Left ventricle myocardium inferior (tissue), 1 donor: ENCODE results near the gene ATP6V0C. TPM values are rescaled to one million over a fixed set of nuclear protein-coding genes. Genes with fewer than 3 reads are reported as not detected.

ENCODE experiments used
- DNase-seq: peaks from one replicate; pipeline ENCODE4 v3.0.0-alpha.2; 2020
- H3K27ac ChIP-seq: fragments of 200-600 bp; replicated peaks from 2 replicates; pipeline ENCODE4 v1.8.0; 2021
- H3K27me3 ChIP-seq: fragments of 200-600 bp; 2 replicates; pipeline ENCODE4 v1.8.0; 2021; ENCODE audit warnings: low read depth
- H3K36me3 ChIP-seq: fragments of 200-600 bp; 2 replicates; pipeline ENCODE4 v1.8.0; 2021
- H3K4me1 ChIP-seq: fragments of 200-600 bp; 2 replicates; pipeline ENCODE4 v1.8.0; 2021
- H3K4me3 ChIP-seq: fragments of 200-600 bp; 2 replicates; pipeline ENCODE4 v1.8.0; 2021; ENCODE audit warnings: mild to moderate bottlenecking, moderate library complexity
- H3K9me3 ChIP-seq: fragments of 200-600 bp; replicated peaks from 2 replicates; pipeline ENCODE4 v1.8.0; 2021
- CTCF ChIP-seq: fragments of 200-600 bp; IDR thresholded peaks from 2 replicates; pipeline ENCODE4 v1.8.0; 2021; ENCODE audit warnings: antibody characterized with exemption, mild to moderate bottlenecking, borderline replicate concordance
- intact Hi-C: fragments of 100-400 bp; cut with micrococcal nuclease; formaldehyde crosslinking; loops from one replicate; pipeline ENCODE4 v1.11.0; 2022
- long read RNA-seq: library from polyadenylated mRNA; unstranded; transcript quantifications from one replicate; pipeline ENCODE4 v2.0.0, GENCODE V29; 2021
- total RNA-seq: library from RNA; stranded (reverse); fragmentation: NEBNext Ultra II Directional; extraction: Animal tissue kit (Norgen Biotek cat#: 25700); gene quantifications from one replicate; pipeline ENCODE4 v1.2.1, GENCODE V29; 2021
- donor health status: DM: no; HTN: yes; CAD: no; lungs with severe emphysema.

The ATP6V0C gene
- 128 TPM for total RNA-seq
- long read RNA-seq, transcript ATP6V0C-201 (3 exons, 1,175 nt): major isoform, 68 of 69 reads
- long read RNA-seq, partial matches to known transcripts: 0 of 69 reads
- long read RNA-seq, other reads (novel, unspliced or antisense): 0 of 69 reads

DNA sequence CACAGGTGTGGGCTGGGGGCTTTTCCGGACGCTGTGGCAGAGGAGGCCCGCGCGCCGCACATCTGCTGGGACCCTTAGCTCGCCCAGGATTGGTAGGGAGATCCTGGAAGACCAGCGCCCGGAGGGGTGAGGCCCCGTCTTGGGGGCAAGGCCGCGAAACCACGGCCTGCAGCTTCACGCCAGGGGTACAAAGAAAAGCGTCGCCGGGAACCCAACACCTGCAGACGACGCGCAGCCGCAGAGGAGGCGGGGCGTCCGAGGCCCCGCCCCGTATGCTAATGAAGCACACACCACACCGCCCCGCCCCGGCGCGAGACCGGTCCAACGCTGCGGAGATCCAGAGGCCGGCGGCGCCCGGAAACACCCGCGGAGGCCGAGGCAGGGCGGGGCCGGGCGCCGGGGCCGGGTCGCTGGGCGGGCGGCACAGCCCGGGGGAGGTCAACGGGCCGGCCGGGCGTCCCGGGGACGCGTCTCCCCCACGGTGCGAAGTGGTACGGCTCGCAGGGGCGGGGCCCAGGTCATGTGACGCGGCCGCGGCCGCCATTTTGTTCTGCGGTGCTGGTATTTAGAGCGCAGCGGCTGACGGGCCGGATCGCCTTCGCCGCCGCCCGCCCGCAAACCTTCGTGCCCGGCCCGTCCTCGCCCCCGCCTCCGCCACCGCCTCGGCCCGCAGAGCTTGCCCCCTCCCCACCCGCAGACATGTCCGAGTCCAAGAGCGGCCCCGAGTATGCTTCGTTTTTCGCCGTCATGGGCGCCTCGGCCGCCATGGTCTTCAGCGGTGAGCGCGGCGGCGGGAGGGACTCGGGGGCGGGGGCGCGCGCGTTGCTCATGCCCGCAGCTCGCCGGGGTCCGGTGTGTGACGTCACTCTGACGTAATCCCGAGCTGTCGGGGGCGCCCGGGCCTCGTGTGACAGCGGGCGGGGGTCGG is at the start of gene ATP6V0C:
Gene ATP6V0C, plus strand, starts transcription at position 548 of the 928 bp plus-strand sequence. Its CDS starts 152 bp downstream, at position 700.
- Histone ChIP-seq H3K27me3 (no peaks in the 10 kb centered on the region), H3K27ac (peak within 1 kb of the TSS; percentile 92), H3K4me3 (peak within 1 kb of the TSS; percentile 97), H3K36me3 (no peaks in the 10 kb centered on the region), H3K4me1 (peaks cover 64% of the 10 kb centered on the region), H3K9me3 (no peaks in the 10 kb centered on the region)
- intact Hi-C loops: no loop called here
- no peak for TF ChIP-seq CTCF
- peak; percentile 93 for DNase-seq

GRCh38 chr16:2464333-2464732 is 49.4 kb upstream of the ATP6V0C start:
- no peaks in the 10 kb centered on the region for H3K36me3 ChIP-seq
- intact Hi-C loops: no loop called here
- no peak overlapping the region for H3K4me3 ChIP-seq
- H3K27me3 ChIP-seq: peaks cover 6% of the 10 kb centered on the region
- no peak overlapping the region for H3K27ac ChIP-seq
- no peak for TF ChIP-seq CTCF
- no peaks in the 10 kb centered on the region for H3K9me3 ChIP-seq
- H3K4me1 ChIP-seq: peaks cover 35% of the 10 kb centered on the region
- DNase-seq: no peak

- TF ChIP-seq CTCF: no peak
- Histone ChIP-seq H3K27me3 (peaks cover 21% of the 10 kb centered on the region), H3K4me1 (peaks cover 37% of the 10 kb centered on the region), H3K27ac (no peak overlapping the region), H3K9me3 (no peaks in the 10 kb centered on the region), H3K4me3 (no peak overlapping the region), H3K36me3 (no peaks in the 10 kb centered on the region)
- intact Hi-C loops: no loop called here
- DNase-seq: no peak
Measured at GRCh38 chr16:2465653-2466415, 47.9 kb upstream of the ATP6V0C start.

GRCh38 chr16:2466667-2467527 is 46.9 kb upstream of the ATP6V0C start:
- no peaks in the 10 kb centered on the region for H3K9me3 ChIP-seq

More at GRCh38 chr16:2466667-2467527, 46.9 kb upstream of the ATP6V0C start:
- Histone ChIP-seq H3K27ac (peak overlapping the region; percentile 47), H3K36me3 (no peaks in the 10 kb centered on the region), H3K4me1 (peaks cover 48% of the 10 kb centered on the region), H3K4me3 (peak overlapping the region; percentile 74), H3K27me3 (peaks cover 31% of the 10 kb centered on the region)
- intact Hi-C loops: no loop called here
- DNase-seq: no peak
- no peak for TF ChIP-seq CTCF
